ENCODE results near the gene SP3.
"Not testable (repeated sequence)": the region's sequence is repeated elsewhere in the genome, so short reads cannot be mapped to it uniquely, and the experiment has no call there.

Gene SP3

DNA sequence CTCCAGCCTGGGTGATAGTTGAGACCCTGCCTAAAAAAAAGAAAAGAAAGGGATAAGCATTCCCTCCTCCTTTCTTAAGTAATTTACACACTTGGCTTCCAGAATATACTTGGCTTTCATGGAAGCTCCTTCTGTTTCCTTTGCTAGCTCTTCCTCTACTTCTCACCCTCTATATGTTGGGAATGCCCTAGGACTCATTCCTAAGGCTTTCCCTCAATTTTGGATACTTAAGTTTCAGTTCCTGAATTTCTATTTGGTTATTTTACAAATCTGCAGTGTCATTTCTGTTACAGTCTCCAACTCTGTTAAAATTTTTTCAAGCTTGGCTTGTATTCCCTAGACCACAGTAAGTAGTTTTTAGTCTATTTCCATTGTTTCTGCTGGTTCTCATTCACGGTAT is 23.6 kb downstream of the SP3 start:
- no peak for DNase-seq

GRCh38 chr2:173940208-173941020 is 24.8 kb downstream of the SP3 start:
- DNase-seq: no peak

DNA sequence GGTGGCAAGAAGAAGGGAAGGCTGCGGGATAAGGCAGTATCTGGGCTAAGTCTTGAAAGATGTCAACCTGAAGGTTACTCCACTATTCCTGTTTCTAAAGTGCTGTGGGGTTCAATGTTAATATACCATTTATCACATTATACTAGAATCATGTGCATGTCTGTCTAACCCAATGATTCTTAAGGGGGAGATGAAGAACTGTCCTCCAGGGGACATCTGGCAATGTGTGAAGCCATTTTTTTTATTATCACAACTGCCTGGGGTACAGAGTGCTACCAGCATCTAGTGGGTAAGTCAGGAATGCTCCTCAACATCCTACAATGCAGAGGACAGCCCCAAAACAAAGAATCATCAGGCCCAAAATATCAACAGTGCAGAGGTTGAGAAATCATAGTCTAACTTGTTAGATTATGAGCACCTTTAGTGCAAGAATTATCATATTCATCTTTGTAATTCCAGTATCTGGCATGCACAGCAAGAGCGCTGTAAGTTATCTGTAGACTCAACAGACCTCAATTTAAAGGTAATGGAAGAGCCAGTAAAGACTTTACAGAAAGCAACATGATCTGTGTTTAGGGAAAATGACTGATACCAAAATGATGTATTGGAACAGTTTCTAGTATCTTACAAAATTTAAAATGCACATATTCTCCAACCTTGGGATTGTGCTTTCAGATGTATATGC is 26.3 kb downstream of the SP3 start:
- DNase-seq: no peak

DNA sequence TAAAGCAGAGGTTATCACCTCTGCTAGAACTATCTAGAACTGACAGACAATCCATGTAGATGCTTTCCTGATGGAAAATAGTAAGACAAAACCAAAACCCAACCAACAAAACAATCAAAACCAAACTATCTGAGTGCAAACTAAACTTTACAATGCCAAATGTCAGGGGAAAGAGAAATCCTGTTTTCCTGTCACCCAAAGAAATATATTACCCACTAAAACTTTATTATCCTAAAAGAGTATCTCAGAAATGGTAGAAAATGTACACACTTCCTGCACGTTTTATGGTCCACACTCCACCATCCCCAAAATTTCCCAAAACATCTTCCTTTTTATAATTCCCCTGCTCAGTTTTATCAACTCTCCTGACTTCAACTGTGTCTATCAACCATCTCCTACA is 29.9 kb downstream of the SP3 start:
- DNase-seq: no peak

GRCh38 chr2:173934895-173935294 is 30.3 kb downstream of the SP3 start:
- DNase-seq: no peak

- no peak for DNase-seq
These were observed 33.4 kb downstream of the SP3 start for GRCh38 chr2:173931751-173932150.

DNA sequence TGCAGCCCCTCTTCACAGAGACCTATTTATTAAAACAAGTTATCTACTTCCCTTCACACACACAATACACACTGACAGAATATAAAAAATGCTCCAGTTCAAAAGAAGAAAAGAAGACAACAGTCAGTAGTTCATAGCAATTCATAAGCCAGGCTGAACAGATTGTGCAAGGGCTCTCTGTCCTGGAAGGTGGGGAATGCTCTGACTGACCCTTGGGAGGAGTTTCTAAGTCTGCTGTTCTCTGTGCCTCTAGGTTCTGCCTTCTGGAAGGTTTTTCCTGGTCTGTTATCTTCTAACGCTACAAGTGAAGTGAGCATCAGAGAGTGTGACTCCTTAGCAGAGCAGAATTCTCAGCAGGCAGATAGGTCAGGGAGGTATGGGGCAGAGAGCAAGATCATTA is 35.7 kb downstream of the SP3 start:
- no peak for DNase-seq

DNA sequence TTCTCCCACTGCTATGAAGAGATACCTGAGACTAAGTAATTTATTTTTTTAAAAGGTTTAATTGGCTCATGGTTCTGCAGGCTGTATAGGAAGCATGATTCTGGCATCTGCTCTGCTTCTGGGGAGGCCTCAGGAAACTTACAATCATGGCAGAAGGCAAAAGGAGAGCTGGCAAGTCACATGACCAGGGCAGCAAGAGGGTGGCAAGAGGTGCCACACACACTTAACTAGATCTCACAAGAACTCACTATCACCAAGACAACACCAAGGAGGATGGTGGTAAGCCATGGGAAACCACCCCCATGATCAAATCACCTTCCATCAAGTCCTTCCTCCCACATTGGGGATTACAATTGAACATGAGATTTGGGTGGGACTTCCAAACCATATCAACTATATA is 38.3 kb downstream of the SP3 start:
- DNase-seq: no peak

GRCh38 chr2:173924285-173924684 is 40.9 kb downstream of the SP3 start:
- DNase-seq: no peak

DNA sequence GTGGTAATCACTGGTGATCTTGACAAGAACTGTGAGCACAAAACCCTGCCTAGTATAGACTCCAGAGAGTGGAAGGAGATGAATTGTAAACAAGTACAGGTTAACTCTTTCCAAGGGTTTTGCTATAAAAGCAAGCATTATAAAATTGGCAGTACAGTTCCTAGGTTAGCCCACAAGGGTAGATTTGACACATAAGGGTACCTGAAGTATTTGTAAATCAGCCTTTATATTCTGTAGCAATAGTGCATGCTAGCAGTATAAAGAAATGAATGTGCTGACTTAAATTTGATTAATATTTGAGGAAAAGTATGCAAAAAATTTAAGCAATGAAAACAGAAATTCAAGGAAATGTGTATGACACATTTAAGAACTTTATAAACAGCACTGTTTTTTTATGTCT is 42.4 kb downstream of the SP3 start:
- no peak for DNase-seq

GRCh38 chr2:173922068-173922467 is 43.1 kb downstream of the SP3 start:
- no peak for DNase-seq

GRCh38 chr2:173914055-173914927 is 50.9 kb downstream of the SP3 start:
- DNase-seq: no peak

- DNase-seq: no peak
These were observed 55.3 kb downstream of the SP3 start for GRCh38 chr2:173909846-173910245.

- DNase-seq: no peak
These were observed 58.5 kb downstream of the SP3 start for GRCh38 chr2:173906626-173907025.

DNA sequence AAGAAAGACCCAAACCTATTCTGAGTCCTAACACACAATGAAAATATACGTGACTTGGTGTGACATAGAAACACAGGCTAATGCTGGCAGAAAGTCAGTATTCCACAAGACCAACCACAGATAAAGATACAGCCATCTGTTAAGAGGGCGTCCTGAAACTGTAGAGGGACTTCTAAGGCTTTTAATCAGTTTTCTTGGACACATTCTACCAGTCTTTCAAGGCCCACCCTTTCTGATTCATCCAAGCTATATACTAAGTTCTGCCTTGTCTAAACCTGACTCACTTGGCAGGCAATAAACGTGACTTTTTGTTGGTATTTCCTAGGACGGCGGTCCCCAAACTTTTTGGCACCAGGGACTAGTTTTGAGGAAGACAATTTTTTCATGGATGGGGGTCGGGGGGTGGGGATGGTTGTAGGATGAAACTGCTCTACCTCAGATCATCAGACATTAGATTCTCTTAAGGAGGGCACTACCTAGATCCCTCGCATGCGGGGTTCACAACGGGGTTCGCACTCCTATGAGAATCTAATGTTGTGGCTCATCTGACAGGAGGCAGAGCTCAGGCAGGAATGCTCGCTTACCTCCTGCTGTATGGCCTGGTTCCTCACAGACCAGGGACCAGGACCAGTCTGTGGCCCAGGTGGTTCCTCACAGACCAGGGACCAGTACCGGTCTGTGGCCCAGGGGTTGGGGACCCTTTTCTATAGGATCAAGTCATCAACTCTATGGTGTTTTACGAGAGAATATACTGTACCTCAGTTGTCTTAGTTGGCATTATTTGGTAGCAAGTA is 61.4 kb downstream of the SP3 start:
- DNase-seq: no peak

GRCh38 chr2:173898996-173899395 is 66.2 kb downstream of the SP3 start:
- no peak for DNase-seq

- DNase-seq: no peak
These were observed 67.0 kb downstream of the SP3 start for GRCh38 chr2:173898178-173898668.

- no peak for DNase-seq
These were observed 68.4 kb downstream of the SP3 start for GRCh38 chr2:173896755-173897154.

- no peak for DNase-seq
These were observed 72.8 kb downstream of the SP3 start for GRCh38 chr2:173892341-173892740.

DNA sequence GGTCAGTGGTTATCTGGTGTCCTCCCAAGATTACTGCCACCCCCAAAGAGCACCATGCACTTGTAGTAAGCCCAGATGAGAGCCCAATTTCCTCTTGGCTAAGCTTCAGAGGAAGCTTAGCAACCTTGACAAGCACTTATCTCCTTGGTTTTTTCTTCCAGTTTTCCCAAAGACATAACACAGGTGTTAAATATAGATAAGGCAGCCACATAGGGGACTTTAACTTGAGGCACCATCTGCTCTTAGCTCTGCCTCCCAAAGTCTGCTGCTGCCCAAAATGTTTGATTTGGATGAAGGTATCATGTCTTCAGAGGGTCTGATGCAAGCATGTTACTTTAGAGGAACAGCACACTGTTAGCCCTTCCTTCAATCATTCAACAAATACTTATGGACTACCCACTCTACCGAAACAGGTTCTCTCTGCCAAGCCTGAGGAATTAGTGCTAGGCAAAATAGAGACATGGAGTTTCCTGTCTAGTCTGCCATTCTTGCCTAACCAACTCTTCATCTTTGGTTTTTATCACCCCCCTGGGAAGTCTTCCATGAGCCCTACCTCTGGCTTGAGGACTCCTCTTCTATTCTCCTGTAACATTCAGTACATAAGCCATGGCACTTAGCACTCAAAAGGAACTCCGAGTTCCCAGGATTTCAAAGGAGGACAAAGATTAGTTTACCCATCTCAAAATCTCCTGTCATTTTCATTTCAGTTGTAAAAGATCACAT is 73.7 kb downstream of the SP3 start:
- DNase-seq: no peak

- not testable (repeated sequence) for DNase-seq
These were observed 75.7 kb downstream of the SP3 start for GRCh38 chr2:173889464-173889863.

DNA sequence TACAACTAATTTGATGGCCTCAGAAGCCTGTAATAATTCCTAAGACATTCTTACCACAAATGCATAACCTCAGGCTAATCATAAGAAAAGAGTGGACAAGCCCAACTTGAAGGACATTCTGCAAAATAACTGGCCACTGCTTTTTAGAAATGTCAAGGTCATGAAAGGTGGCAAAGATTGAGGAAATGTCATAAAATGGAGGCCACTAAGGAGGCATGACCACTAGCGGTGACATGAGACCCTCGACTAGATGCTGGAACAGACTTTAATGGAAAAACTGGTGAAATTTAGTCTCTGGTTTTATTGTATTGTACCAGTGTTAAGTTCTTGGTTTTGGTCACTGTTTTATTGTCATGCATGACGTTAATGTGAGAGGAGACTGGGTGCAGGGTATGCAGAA is 78.6 kb downstream of the SP3 start:
- DNase-seq: no peak

All from effector CD4-positive, alpha-beta T cell (primary cell).